ENCODE data around the gene HMCN2.

HMCN2 gene

GRCh38 chr9:130371196-130371966, 105.8 kb downstream of the HMCN2 start:
- DNase-seq: no peak

GRCh38 chr9:130372057-130372456, 106.5 kb downstream of the HMCN2 start:
- no peak for DNase-seq

- no peak for DNase-seq
These were observed 108.2 kb downstream of the HMCN2 start for GRCh38 chr9:130373679-130374325.

DNA sequence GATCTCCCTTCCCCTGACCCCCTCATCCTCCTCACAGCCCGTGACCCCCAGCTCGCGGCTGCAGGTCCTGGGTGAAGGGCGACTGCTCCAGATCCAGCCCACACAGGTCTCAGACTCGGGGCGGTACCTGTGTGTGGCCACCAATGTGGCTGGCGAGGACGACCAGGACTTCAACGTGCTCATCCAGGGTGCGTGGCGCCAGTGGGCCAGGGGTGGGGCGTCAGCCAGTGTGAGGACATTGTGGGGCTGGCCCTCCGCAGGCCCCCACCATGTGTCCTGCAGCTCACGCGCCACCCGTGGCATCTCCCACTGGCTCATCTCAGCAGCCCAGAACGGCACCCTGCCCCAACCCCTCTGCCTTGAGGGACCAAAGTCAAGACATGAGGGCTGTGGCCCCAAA, 112.1 kb downstream of the HMCN2 start:
- no peak for DNase-seq

DNA sequence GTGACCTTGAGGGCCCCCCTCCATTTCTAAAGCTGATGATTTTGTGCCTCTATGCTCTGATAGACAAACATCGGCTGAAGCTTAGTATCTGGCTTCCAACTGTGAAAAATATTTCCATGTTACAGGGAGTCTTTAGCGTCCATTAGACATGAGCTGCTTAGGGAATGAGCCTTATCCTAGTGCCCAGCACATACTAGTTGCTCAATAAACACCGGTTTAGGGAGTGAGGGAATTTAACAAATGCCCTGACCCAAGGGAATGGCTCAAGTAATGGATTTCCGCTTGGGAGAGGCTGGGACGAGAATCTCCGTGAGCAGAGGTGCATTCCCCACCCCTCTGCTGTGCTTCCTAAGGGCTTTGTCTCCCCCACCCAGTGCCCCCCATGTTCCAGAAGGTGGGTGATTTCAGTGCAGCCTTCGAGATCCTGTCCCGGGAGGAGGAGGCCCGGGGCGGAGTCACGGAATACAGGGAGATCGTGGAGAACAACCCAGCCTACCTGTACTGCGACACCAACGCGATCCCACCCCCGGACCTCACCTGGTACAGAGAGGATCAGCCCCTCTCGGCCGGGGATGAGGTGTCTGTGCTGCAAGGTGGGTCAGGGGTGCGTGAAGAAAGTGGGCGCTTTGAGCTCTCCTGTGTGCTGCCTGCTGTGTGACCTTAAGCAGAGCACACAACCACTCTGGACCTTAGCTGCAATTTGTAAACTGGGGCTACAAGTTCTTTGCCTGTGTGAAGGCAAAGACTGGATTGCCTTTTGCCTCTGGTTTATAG, 113.5 kb downstream of the HMCN2 start:
- no peak for DNase-seq

DNA sequence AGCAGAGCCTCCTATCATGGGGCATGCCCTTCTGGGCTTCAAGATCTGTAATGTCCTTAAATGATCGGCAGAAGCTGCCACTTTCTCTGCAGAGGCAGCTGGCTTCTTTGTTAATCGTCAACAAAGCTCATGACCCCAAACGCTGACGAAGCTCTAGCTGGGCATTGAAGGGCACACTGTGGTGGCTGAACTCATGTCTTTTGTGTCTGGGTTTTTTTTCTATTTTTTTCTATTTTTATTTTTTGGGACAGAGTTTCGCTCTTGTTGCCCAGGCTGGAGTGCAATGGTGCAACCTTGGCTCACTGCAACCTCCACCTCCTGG, 114.0 kb downstream of the HMCN2 start:
- no peak for DNase-seq

DNA sequence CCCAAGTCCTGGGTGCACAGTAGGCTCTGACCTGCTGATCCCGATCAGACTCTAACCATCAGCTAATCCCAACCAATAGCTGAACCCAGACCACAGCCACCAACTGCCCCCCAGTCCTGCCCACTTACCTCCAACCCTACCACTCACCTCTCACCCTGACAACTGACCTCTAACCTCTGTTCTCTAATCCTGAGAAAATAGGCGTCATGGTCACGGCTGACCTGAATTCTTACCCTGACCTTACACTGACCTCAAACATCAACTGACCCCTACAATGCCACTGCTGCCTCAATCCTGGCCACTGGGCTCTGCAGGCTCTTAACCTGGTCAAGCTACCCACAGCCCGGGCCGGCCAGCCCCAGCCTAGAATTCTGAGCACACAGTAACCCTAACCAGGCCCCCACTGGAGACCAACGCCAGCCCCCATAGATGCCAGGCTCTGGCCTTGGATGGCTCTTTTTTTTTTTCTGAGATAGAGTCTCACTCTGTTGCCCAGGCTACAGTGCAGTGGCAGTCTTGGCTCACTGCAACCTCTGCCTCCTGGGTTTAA, 115.4 kb downstream of the HMCN2 start:
- DNase-seq: no peak

GRCh38 chr9:130381660-130382059, 116.1 kb downstream of the HMCN2 start:
- no peak for DNase-seq

- DNase-seq: no peak
These were observed 116.5 kb downstream of the HMCN2 start for GRCh38 chr9:130382096-130382495.

GRCh38 chr9:130382636-130383349, 117.2 kb downstream of the HMCN2 start:
- no peak for DNase-seq

DNA sequence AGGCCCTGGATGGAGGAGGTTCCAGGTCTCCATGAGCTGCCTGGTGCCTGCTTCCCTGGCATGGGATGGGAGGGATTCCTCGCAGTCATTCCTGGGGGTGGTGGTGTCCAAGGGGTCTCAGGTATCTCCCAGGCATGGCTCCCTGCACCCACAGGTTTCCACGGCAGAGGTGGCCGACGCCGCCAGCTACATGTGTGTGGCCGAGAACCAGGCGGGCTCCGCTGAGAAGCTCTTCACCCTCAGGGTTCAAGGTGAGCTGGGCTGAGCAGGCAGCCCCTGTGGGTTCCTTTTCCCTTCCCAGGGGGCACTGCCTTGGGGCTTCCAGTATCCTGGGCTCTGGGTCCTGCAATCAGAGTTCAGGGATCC, 117.8 kb downstream of the HMCN2 start:
- DNase-seq: no peak

- DNase-seq: no peak
These were observed 118.6 kb downstream of the HMCN2 start for GRCh38 chr9:130383979-130384676.

DNA sequence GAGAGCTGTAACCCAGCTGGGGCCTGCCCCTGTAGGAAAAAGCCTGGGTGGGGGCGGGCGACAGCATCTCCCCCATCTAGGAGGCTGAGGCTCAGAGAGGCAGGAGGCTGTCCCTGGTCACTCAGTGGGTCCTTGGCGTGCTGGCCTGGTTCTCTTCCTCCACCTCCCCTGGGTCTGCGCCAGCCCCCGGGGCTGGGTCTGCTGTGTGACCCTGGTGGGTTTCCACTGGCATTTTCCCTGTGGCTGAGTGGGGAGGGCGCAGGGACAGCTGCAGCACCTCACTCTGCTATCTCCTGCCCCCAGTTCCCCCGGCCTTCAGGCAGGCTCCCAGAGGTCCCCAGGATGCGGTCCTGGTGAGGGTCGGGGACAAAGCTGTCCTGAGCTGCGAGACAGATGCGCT, 119.7 kb downstream of the HMCN2 start:
- DNase-seq: no peak

GRCh38 chr9:130387398-130387797, 121.8 kb downstream of the HMCN2 start:
- DNase-seq: no peak

DNA sequence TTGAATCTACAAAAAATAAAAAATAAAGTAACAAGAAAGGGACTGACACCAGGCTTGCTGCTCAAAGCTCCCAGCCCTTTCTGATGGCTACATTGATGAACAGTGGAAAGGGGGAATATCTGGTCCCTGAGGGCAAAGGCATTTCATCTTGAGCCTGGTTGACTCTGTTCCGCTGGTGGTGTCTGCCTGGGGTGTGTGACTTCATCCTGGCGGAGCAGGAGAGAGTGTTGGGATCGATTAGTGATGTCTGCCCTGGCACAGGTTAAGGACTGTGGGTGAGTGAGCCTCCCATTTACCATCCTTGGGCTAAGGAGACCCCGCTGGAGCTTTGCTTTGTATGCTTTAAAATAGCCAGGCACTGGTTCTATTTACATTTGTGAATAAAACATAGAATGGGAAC, 122.3 kb downstream of the HMCN2 start:
- no peak for DNase-seq

GRCh38 chr9:130390390-130390789, 124.8 kb downstream of the HMCN2 start:
- no peak for DNase-seq

DNA sequence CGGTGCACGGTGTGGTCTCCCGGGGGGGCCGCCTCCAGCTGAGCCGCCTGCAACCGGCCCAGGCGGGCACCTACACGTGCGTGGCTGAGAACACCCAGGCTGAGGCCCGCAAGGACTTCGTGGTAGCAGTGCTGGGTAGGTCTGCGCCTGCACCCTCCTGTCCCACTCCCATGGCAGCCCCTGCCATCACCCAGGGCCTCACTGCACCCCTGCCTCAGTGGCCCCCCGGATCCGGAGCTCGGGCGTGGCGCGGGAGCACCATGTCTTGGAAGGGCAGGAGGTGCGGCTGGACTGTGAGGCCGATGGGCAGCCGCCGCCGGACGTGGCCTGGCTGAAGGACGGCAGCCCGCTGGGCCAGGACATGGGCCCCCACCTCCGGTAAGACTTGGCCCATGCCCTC, 125.4 kb downstream of the HMCN2 start:
- DNase-seq: no peak

DNA sequence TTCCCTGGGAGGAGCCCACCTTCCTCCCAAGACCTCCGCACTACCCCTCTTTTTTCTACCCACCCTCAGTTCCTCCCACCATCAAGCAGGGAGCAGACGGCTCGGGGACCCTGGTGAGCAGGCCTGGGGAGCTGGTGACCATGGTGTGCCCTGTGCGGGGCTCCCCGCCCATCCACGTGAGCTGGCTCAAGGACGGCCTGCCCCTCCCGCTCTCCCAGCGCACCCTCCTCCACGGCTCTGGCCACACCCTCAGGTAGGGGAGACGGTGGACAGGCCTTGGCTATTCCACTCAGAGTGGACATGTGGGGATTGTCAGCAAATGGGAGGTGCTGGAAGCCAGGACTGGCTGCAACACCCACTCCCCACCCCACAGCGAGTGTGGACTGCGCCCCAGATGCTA, 126.3 kb downstream of the HMCN2 start:
- DNase-seq: no peak

- DNase-seq: no peak
These were observed 128.1 kb downstream of the HMCN2 start for GRCh38 chr9:130393681-130394071.

GRCh38 chr9:130394320-130394719, 128.8 kb downstream of the HMCN2 start:
- DNase-seq: no peak

DNA sequence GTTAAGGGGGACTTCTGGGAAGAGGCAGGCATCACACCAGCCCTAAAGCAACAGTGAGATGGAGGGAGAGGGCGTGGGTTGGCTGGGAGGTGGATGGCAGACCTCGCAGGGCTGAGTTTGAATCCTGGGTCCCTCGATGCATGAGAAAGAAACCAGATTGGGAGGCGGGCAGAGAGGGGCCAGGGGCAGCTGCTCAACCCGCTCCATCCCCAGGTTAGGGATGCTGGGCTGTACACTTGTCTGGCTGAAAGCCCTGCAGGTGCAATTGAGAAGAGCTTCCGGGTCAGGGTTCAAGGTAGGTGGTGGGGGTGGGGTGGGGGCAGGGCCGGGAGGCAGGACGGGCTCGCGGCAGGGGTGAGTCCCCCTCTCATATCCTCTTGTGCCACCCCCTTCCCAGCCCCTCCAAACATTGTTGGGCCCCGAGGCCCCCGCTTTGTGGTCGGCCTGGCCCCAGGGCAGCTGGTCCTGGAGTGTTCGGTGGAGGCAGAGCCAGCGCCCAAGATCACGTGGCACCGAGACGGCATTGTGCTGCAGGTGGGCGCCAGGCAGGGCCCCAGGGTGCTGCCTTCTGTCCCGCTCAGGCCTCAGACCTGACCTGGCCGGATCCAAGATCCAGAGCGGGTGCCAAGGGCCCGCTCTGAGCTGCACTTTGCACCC, 129.4 kb downstream of the HMCN2 start:
- no peak for DNase-seq

DNA sequence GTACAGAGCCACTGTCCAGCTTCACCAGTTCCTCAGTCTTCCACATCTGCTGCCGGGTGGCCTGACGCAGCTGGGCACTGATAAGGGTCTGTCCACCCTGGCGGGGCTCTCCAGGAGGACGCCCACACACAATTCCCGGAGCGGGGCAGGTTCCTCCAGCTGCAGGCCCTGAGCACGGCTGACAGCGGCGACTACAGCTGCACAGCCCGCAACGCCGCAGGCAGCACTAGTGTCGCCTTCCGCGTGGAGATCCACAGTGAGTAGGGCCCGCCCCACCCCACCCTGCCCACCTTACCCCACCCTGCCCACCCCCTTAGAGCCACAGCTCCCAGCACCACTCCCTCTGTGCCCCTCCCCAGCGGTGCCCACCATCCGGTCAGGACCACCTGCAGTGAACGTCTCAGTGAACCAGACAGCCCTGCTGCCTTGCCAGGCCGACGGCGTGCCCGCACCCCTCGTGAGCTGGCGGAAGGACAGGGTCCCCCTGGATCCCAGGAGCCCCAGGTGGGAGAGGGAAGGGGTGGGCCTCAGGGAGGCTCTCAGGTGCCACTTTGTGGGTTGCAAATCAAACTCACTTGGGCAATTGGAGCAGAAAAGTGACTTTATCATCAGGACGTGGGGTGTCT, 130.4 kb downstream of the HMCN2 start:
- DNase-seq: no peak

Data from NK-92 treated with Interleukin-12 subunit alpha and Interleukin-12 subunit beta, amount 100 ng/mL, for 24 hours (cell line).